ENCODE results near the gene MMP11.
"Not testable (repeated sequence)": the region's sequence is repeated elsewhere in the genome, so short reads cannot be mapped to it uniquely, and the experiment has no call there.

MMP11 gene, protein sequence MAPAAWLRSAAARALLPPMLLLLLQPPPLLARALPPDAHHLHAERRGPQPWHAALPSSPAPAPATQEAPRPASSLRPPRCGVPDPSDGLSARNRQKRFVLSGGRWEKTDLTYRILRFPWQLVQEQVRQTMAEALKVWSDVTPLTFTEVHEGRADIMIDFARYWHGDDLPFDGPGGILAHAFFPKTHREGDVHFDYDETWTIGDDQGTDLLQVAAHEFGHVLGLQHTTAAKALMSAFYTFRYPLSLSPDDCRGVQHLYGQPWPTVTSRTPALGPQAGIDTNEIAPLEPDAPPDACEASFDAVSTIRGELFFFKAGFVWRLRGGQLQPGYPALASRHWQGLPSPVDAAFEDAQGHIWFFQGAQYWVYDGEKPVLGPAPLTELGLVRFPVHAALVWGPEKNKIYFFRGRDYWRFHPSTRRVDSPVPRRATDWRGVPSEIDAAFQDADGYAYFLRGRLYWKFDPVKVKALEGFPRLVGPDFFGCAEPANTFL

GRCh38 chr22:23772649-23773473, at the start of gene MMP11:
Gene MMP11, plus strand, starts transcription at chr22:23772849. Its CDS starts 22 bp downstream, at chr22:23772871.
- Mint-ChIP-seq H3K27me3 (no peaks in the 10 kb centered on the region), H3K4me3 (peak within 1 kb of the TSS; percentile 70), H3K27ac (no peak within 1 kb of the TSS), H3K4me1 (peaks cover 18% of the 10 kb centered on the region), H3K36me3 (no peaks in the 10 kb centered on the region), H3K9me3 (no peaks in the 10 kb centered on the region)

- not testable (repeated sequence) for H3K27ac Mint-ChIP-seq, H3K27me3 Mint-ChIP-seq, H3K36me3 Mint-ChIP-seq, H3K4me1 Mint-ChIP-seq, H3K4me3 Mint-ChIP-seq, H3K9me3 Mint-ChIP-seq
These were observed 44.5 kb upstream of the MMP11 start for GRCh38 chr22:23728108-23728507.

DNA sequence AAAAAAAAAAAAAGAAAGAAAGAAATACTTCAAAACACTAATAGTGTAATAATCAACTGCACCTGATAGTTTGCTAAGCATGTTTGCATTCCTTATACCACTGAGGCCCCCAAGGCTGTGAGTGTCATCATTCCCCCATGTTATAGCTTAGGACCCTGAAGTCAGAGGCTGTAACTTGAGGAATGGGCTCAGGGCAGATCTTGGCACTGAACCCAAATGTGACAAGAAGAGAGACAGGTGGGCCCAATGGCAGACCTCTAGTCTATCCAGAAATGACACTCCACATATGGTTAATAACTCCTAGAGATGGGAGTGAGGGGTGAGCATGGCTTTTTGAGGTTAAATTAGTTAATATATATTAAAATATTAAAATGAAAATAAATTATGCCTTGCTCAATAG, 35.0 kb upstream of the MMP11 start:
- Mint-ChIP-seq H3K4me3 (no peak overlapping the region), H3K27ac (no peak overlapping the region), H3K36me3 (no peaks in the 10 kb centered on the region), H3K27me3 (no peaks in the 10 kb centered on the region), H3K4me1 (no peaks in the 10 kb centered on the region), H3K9me3 (no peaks in the 10 kb centered on the region)

DNA sequence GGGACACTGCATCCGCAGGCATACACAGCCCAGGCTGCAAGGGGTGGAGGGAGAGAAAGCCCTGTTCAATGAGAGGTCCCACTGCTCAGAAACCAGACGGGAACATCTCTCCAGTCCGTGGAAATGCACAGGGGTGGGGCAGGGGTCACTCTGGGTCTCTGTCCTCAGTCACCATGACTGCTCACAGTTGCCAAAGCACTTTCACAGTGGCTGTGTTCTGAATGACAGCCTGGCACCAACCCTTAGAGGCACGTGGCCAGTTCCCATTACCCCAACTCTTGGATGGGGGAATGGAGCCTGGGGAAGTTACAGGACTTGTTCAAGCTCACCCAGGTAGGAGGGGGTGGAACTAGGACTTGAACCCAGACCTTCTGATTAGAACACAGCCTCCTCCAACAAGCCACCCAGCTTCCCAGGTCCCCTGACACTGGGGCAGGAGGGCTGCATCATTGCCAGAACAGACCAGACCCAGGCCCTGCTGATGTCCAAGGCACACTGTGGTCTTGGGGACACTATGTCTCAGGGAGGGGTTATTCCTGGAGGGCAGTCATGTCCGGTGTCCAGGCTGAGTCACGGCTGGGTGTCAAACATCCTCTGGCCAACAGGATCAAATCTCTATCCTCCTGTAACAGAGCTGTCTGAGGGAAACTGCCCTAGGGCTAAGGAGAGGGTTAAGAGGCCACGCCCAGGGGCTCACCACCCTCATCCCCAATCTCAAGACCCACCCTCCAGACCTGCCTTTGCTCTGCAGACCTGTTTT, 30.0 kb upstream of the MMP11 start:
- Mint-ChIP-seq H3K9me3 (no peaks in the 10 kb centered on the region), H3K27ac (no peak overlapping the region), H3K4me1 (no peaks in the 10 kb centered on the region), H3K27me3 (no peaks in the 10 kb centered on the region), H3K36me3 (peaks cover 24% of the 10 kb centered on the region), H3K4me3 (no peak overlapping the region)

DNA sequence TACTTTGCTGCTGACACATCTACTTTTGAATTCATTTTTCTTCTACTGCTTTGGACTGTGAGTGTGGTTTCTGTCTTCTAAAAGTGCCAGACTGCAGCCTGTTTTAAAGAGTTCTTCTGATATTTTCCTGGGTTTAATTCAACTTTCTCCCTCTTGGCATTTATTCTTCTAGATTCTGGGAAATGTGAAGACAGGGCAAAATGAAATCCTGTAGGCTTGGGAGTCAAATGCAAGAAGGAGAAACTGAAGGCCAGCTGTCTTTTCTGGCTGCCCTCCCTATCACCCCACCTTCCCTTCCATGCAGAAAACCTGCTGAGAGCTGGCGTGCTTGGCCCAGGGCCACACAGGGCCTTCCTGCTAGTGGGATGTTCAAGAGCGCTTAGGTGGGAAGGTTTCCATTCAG, 29.3 kb upstream of the MMP11 start:
- Mint-ChIP-seq H3K4me3 (no peak overlapping the region), H3K36me3 (peaks cover 24% of the 10 kb centered on the region), H3K4me1 (no peaks in the 10 kb centered on the region), H3K27me3 (no peaks in the 10 kb centered on the region), H3K27ac (no peak overlapping the region), H3K9me3 (no peaks in the 10 kb centered on the region)

DNA sequence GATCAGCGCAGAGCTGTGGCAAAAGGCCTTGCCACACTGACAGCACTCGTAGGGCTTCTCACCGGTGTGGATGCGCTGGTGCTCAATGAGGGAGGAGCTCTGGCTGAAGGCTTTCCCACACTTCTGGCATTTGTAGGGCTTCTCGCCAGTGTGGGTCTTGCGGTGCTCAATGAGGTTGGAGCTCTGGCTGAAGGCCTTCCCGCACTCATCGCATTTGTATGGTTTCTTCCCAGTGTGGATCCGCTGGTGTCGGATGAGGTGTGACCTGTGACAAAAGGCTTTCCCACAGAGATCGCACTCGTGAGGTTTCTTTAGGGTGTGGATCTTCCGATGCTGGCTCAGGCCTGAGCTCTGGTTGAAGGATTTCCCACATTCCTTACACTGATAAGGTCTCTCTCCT, 28.6 kb upstream of the MMP11 start:
- no peaks in the 10 kb centered on the region for H3K9me3 Mint-ChIP-seq
- no peaks in the 10 kb centered on the region for H3K27me3 Mint-ChIP-seq
- H3K36me3 Mint-ChIP-seq = peaks cover 24% of the 10 kb centered on the region

DNA sequence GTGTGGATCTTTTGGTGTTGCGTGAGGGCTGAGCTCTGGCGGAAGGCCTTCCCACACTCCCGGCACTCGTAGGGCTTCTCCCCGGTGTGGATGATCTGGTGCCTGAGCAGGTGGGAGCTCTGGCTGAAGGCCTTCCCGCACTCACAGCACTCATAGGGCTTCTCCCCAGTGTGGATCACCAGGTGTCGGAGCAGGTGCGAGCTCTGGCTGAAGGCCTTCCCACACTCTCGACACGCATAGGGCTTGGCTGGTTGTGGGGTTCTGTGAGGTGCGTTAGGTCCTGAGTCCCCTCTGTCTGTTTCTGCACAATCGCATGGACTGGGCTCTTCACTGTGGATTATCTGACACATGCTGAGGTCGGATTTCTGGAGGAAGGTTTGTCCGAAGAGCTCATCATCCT, 28.2 kb upstream of the MMP11 start:
- Mint-ChIP-seq H3K36me3 (peaks cover 24% of the 10 kb centered on the region), H3K27me3 (no peaks in the 10 kb centered on the region), H3K4me1 (no peaks in the 10 kb centered on the region), H3K4me3 (no peak overlapping the region), H3K9me3 (no peaks in the 10 kb centered on the region), H3K27ac (no peak overlapping the region)

More for the DNA sequence above, 28.6 kb upstream of the MMP11 start:
- H3K4me1 Mint-ChIP-seq = no peaks in the 10 kb centered on the region
- H3K27ac Mint-ChIP-seq = no peak overlapping the region
- no peak overlapping the region for H3K4me3 Mint-ChIP-seq

DNA sequence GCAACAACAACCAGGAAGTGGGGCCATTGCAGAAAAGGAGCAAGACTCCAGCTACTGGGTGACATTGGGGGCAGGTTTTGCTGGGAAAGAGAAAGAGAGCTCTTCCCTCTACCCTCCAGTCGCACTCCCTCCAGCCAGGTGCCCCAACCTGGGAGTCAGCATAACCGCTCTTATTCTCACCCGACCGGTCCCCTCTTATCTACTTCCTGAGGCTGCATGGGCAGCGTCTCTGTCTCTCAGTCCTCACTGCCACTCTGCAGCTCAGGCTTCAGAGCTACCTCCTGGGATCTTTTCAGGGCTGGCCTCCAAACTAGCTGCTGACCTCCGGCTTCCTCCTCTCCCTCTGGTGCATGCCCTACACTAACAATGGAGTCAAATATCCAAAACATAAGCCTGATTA, 26.9 kb upstream of the MMP11 start:
- Mint-ChIP-seq H3K27ac (no peak overlapping the region), H3K9me3 (no peaks in the 10 kb centered on the region), H3K36me3 (peaks cover 24% of the 10 kb centered on the region), H3K4me1 (peaks cover 11% of the 10 kb centered on the region), H3K4me3 (no peak overlapping the region), H3K27me3 (no peaks in the 10 kb centered on the region)

DNA sequence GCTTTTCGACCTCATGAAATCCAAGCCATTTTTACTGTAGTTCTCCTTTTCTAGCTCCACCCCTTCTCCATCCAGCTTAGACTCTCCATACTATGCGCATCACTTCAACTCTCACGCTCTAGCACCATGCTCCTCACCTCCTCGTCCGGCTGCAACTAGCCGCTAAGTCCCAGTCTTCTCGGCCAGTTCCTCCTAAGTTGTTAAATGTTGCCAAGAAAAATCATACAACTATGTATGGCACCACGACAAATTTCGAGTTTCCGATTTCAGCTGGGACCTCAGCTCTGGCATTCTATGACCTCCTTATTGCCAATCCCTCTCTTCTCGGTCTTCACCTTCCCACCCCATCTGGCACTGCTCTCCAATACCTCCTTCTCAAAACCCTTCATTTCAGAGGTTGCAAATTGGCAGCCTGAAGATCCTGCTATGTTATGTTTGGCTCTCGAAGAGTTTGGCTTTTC, 22.8 kb upstream of the MMP11 start:
- Mint-ChIP-seq H3K4me3 (peak overlapping the region; percentile 86), H3K36me3 (peaks cover 9% of the 10 kb centered on the region), H3K9me3 (no peaks in the 10 kb centered on the region), H3K27ac (no peak overlapping the region), H3K4me1 (peaks cover 11% of the 10 kb centered on the region), H3K27me3 (no peaks in the 10 kb centered on the region)

DNA sequence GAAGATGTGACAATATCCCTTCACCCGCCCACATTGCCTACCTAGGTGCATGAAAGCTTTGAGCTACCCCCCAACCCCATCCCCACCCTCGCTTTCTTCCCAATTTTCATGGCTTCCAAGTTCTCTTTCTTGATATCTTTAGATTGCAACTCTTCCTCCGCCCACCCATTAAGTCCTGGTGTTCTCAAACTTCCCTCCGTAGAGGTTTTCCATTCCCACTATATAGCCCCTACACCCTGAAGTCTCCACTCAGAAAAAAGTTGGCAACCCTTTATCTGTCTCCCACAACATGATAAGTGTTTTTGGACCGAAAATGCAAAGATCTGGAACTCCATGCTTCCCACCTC, 22.3 kb upstream of the MMP11 start:
- Mint-ChIP-seq H3K27ac (peak overlapping the region; percentile 81), H3K4me1 (peaks cover 11% of the 10 kb centered on the region), H3K9me3 (no peaks in the 10 kb centered on the region), H3K4me3 (peak overlapping the region; percentile 86), H3K36me3 (peaks cover 5% of the 10 kb centered on the region), H3K27me3 (no peaks in the 10 kb centered on the region)

DNA sequence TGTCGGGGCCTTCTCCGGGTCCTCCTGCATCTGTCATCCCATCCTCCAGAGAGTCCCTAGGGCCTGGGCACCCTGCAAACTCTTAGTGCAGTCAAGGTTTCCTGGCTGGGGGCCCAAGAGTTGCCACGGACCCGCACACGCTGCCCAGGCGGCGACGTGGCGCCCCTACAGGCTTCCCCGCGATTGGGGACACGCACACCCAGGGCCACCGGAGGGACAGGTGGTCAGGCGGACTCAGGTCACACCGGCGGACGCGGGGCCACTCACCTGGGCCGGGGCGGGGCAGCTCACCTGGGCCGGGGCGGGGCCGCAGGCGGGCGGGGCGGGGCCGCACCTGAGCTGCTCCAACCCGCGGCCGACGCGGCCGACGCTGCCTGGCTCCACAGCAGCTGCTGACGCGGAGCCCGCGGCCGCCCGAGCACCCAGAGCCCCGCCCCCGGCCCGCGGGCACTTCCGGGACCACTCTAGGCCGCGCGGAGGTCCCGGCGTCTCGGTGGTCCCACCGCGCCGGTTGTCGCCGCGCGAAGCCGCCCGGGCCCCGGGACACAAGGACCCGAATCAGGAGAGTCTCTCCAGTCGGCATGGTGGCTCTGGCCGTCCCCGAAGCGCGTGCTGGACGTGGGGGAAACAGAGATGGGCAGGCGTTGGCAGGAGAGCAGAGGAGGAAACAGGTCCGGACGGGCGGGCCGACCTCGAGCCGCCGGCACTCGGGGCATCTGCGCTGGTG, 21.8 kb upstream of the MMP11 start, which contains the start of gene ZNF70:
Gene ZNF70 (minus strand): TSS at position 399 of the 727 bp plus-strand sequence. CDS start 5,972 bp downstream, outside the sequence.
- peaks cover 11% of the 10 kb centered on the region for H3K4me1 Mint-ChIP-seq
- no peaks in the 10 kb centered on the region for H3K27me3 Mint-ChIP-seq
- peaks cover 4% of the 10 kb centered on the region for H3K36me3 Mint-ChIP-seq
- H3K27ac Mint-ChIP-seq = peak within 1 kb of the TSS; percentile 81
- H3K4me3 Mint-ChIP-seq = peak within 1 kb of the TSS; percentile 86
- H3K9me3 Mint-ChIP-seq = no peaks in the 10 kb centered on the region

DNA sequence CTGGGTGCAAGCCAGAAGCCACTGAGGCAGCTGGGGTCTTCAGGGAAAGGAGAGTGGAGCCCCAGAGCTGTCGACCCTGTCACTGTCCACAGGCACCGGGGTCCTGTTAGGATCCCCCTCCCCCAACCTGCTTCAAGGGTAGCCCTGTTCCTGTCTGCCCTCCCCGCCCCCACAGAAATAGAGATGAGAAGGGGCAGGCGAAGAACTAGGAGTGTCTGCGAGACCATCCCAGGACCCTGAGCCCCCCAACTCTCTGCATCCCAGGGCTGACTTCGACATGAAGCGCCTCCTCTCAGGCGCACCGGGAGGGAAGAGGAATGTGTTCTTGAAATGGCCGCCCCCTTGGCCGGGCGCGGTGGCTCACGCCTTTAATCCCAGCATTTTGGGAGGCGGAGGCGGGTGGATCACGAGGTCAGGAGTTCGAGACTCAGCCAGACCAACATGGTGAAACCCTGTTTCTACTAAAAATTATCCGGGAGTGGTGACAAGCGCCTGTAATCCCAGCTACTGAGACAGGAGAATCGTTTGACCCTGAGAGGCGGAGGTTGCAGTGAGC, 21.1 kb upstream of the MMP11 start:
- H3K36me3 Mint-ChIP-seq = peaks cover 3% of the 10 kb centered on the region

GRCh38 chr22:23752090-23752691, 20.5 kb upstream of the MMP11 start:
- H3K9me3 Mint-ChIP-seq = no peaks in the 10 kb centered on the region
- H3K27ac Mint-ChIP-seq = no peak overlapping the region
- H3K4me3 Mint-ChIP-seq = peak overlapping the region; percentile 66
- no peaks in the 10 kb centered on the region for H3K36me3 Mint-ChIP-seq
- H3K27me3 Mint-ChIP-seq = no peaks in the 10 kb centered on the region
- peaks cover 11% of the 10 kb centered on the region for H3K4me1 Mint-ChIP-seq

More for the DNA sequence above, 21.1 kb upstream of the MMP11 start:
- Mint-ChIP-seq H3K27ac (peak overlapping the region; percentile 46), H3K27me3 (no peaks in the 10 kb centered on the region), H3K9me3 (no peaks in the 10 kb centered on the region), H3K4me1 (peaks cover 11% of the 10 kb centered on the region), H3K4me3 (peak overlapping the region; percentile 60)

GRCh38 chr22:23752750-23753149, 19.9 kb upstream of the MMP11 start:
- Mint-ChIP-seq H3K4me1 (peaks cover 11% of the 10 kb centered on the region), H3K9me3 (no peaks in the 10 kb centered on the region), H3K27me3 (no peaks in the 10 kb centered on the region), H3K4me3 (peak overlapping the region; percentile 30), H3K27ac (no peak overlapping the region), H3K36me3 (no peaks in the 10 kb centered on the region)
